Hippocampal formation (tissue), 2 donors: ENCODE measurements around the gene TJP3.

Experiments
- DNase-seq, 2 donors: peaks; one replicate each; lab custom pipeline; 2025; lab: John Stamatoyannopoulos, UW

Gene TJP3

GRCh38 chr19:3782903-3783302, 74.7 kb downstream of the TJP3 start:
- no peak for DNase-seq

- DNase-seq: no peak
These were observed 75.7 kb downstream of the TJP3 start for GRCh38 chr19:3783660-3784584.

DNA sequence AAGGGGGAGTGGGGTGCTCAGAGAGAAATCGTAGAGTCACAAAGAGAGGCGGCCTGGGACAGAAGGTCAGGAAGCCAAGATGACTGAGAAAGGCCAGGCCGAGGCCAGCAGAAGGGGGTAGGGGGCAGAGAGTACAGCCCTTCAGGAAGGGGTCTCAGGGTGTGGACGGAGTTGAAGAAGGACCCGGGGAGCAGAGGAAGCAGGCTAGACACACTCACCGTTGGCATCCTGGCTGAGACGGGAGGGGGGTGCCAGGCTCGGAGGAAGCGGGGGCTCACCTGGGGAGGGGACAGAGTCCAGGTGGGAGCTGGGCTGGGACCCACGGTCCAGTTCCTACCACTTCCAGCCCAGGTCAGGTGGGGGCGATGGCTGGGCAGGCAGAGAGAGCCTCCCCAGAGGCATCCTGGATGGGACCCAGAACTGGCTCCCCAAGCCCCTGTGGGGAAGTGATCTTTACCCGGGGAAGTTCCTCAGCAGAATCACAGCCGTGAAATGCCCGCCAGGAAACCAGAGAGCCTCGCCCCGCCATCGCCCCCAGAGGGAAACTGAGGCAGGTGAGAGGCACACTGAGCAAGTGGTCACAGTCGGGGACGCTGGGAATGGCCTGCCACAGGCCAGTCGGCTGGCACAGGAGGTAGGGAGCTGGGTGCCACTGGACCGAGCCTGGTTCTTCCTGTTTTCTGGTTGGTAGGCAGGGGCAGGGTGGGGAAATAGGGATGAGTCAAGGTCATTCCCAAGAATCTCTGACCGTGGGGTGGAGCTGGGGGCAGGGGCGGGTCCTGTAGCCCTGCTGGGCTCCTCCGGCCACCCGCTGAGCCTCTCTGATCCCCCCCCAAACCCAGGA, 76.6 kb downstream of the TJP3 start:
- DNase-seq: no peak

GRCh38 chr19:3785451-3785937, 77.3 kb downstream of the TJP3 start:
- no peak for DNase-seq

- no peak for DNase-seq
These were observed 78.0 kb downstream of the TJP3 start, which contains the start of gene MATK for GRCh38 chr19:3785938-3786824. TSS of gene MATK (minus strand) at chr19:3786381. CDS start at chr19:3785135, 1,246 bp downstream.

GRCh38 chr19:3788996-3789778, 81.0 kb downstream of the TJP3 start:
- DNase-seq: no peak

GRCh38 chr19:3790209-3790734, 82.1 kb downstream of the TJP3 start:
- DNase-seq: no peak

DNA sequence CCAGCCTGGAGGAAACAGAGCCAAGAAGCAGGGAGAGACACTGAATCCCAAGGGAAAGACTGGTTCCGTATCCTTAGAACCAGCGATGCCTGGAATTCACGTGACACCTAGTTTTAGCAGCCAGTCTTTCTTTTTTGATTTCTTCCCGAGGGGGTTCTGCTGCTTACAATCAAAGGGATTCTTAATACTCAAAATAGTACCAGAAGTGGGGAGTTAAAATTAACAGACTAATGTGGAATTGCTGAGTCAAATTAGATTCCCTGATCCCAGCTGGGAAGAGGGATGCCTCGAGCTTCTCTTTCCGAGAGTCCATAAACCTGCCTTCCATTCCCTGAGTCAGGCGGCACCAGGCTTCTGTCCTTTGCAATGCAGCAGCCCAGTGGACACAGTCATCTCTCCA, 82.8 kb downstream of the TJP3 start:
- DNase-seq: no peak

GRCh38 chr19:3792114-3792513, 83.9 kb downstream of the TJP3 start:
- DNase-seq: no peak

- DNase-seq: no peak
These were observed 85.6 kb downstream of the TJP3 start for GRCh38 chr19:3793799-3794198.

DNA sequence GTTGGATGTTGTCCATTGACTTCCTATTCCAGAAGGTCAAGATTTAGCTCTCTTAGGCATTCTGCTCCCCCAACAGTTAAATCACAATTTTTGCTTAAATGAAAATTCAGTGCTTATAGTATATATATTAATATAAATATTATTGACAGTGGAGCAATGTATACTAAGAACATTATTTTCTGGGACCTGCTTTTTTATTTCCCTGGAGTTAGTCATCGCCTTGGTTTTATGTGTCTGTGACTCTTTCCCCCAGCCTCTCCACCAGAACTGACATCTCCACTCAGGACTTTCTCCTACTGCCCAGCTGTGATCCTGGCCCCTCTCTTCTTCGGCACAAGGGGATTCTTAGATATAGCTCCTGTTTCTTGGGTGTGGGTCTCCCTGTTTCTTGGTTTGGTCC, 88.2 kb downstream of the TJP3 start:
- DNase-seq: no peak

GRCh38 chr19:3798137-3798536, 90.0 kb downstream of the TJP3 start:
- no peak for DNase-seq
